22Rv1 (cell line): ENCODE data around the gene ITPR3.

Experiments used
- ZFX ChIP-seq: fragments of 450-650 bp; IDR thresholded peaks from 2 replicates; pipeline ENCODE4 v1.6.1; 2017; ENCODE audit warnings: antibody characterized with exemption, borderline replicate concordance
- TF ChIP-seq, protein P1 (sequence below): fragments of 450-650 bp; IDR thresholded peaks from 2 replicates; pipeline ENCODE4 v1.5.1; 2017; ENCODE audit warnings: mild to moderate bottlenecking

DNA sequence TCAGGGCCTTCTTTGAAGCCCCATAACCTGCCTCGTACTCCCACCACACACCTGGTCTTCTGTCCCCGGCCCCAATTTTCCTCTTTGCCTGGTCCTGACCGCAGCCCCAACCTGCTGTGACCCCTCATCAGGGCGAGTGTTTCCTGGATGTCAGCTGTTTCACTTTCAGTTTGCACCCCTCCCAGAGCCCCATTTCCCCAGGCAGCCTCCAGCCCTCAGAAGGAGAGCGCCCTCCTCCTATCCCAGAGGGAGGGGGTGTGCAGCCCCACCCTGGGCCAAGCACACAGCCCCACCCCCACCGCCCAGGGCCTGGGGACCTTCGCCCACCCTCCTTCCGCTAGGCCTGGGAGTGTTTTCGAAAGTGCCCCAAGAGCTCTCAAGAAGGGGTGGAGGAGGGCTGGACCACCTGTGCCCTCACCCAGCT, 42.5 kb upstream of the ITPR3 start:
- no peak for TF ChIP-seq ZFX
- TF ChIP-seq, protein P1, sequence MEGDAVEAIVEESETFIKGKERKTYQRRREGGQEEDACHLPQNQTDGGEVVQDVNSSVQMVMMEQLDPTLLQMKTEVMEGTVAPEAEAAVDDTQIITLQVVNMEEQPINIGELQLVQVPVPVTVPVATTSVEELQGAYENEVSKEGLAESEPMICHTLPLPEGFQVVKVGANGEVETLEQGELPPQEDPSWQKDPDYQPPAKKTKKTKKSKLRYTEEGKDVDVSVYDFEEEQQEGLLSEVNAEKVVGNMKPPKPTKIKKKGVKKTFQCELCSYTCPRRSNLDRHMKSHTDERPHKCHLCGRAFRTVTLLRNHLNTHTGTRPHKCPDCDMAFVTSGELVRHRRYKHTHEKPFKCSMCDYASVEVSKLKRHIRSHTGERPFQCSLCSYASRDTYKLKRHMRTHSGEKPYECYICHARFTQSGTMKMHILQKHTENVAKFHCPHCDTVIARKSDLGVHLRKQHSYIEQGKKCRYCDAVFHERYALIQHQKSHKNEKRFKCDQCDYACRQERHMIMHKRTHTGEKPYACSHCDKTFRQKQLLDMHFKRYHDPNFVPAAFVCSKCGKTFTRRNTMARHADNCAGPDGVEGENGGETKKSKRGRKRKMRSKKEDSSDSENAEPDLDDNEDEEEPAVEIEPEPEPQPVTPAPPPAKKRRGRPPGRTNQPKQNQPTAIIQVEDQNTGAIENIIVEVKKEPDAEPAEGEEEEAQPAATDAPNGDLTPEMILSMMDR: no peak
